ENCODE results near the gene SUPT6H. TPM values are rescaled to one million over a fixed set of nuclear protein-coding genes. Genes with fewer than 3 reads are reported as not detected.
"Not testable (repeated sequence)": the region's sequence is repeated elsewhere in the genome, so short reads cannot be mapped to it uniquely, and the experiment has no call there.

SUPT6H gene
- total RNA-seq, 1 donor from 2014 or later = 106 TPM

GRCh38 chr17:28726627-28727491 is 64.9 kb downstream of the SUPT6H start:
- H3K36me3 Mint-ChIP-seq (ENCODE audit: low read depth) = peaks cover 32% of the 10 kb centered on the region
- peak overlapping the region; percentile 97 for H3K4me3 Mint-ChIP-seq
- H3K27ac Mint-ChIP-seq = peak overlapping the region; percentile 98
- intact Hi-C loops (cut with micrococcal nuclease) = loop anchor here (1.0 to 5.0 kb wide), 10 partner anchors 16 to 565 kb away; partner anchors contain the start of genes DHRS13, NUFIP2 and PROCA1
- no peaks in the 10 kb centered on the region for H3K9me3 Mint-ChIP-seq
- H3K27me3 Mint-ChIP-seq (ENCODE audit: insufficient read depth) = no peaks in the 10 kb centered on the region
- H3K4me1 Mint-ChIP-seq (ENCODE audit: low read depth) = peaks cover 65% of the 10 kb centered on the region
- DNase-seq (ENCODE audit: low spot score) = peak; percentile 91

GRCh38 chr17:28728364-28729200 is 66.6 kb downstream of the SUPT6H start, which contains the start of gene NEK8:
TSS of gene NEK8 (plus strand) at chr17:28728788. CDS start at chr17:28728814, 26 bp downstream.
- Mint-ChIP-seq H3K9me3 (no peaks in the 10 kb centered on the region), H3K27me3 (ENCODE audit: insufficient read depth) (no peaks in the 10 kb centered on the region), H3K36me3 (ENCODE audit: low read depth) (peaks cover 18% of the 10 kb centered on the region), H3K4me1 (ENCODE audit: low read depth) (peaks cover 58% of the 10 kb centered on the region), H3K4me3 (peak within 1 kb of the TSS; percentile 97), H3K27ac (peak within 1 kb of the TSS; percentile 98)
- DNase-seq (ENCODE audit: low spot score) = peak; percentile 95
- intact Hi-C loops (cut with micrococcal nuclease) = loop anchor here (1.0 to 5.0 kb wide), 8 partner anchors 9 to 564 kb away; partner anchors contain the start of genes FAM222B, NUFIP2 and RPL23A

GRCh38 chr17:28729950-28730330 is 67.9 kb downstream of the SUPT6H start:
- intact Hi-C loops (cut with micrococcal nuclease) = loop anchor here (1.0 to 5.0 kb wide), 4 partner anchors 8 to 562 kb away; partner anchors contain the start of genes FAM222B and NUFIP2
- Mint-ChIP-seq H3K27me3 (ENCODE audit: insufficient read depth) (no peaks in the 10 kb centered on the region), H3K4me1 (ENCODE audit: low read depth) (peaks cover 48% of the 10 kb centered on the region), H3K36me3 (ENCODE audit: low read depth) (peaks cover 8% of the 10 kb centered on the region), H3K27ac (no peak overlapping the region), H3K9me3 (no peaks in the 10 kb centered on the region), H3K4me3 (no peak overlapping the region)
- DNase-seq (ENCODE audit: low spot score) = no peak

- intact Hi-C loops (cut with micrococcal nuclease) = no loop called here
- H3K36me3 Mint-ChIP-seq (ENCODE audit: low read depth) = peaks cover 5% of the 10 kb centered on the region
- no peak overlapping the region for H3K4me3 Mint-ChIP-seq
- no peaks in the 10 kb centered on the region for H3K9me3 Mint-ChIP-seq
- no peak for DNase-seq (ENCODE audit: low spot score)
- no peaks in the 10 kb centered on the region for H3K27me3 Mint-ChIP-seq (ENCODE audit: insufficient read depth)
- peaks cover 38% of the 10 kb centered on the region for H3K4me1 Mint-ChIP-seq (ENCODE audit: low read depth)
- H3K27ac Mint-ChIP-seq = no peak overlapping the region
These were observed 71.3 kb downstream of the SUPT6H start for GRCh38 chr17:28733346-28733745.

- peaks cover 12% of the 10 kb centered on the region for H3K36me3 Mint-ChIP-seq (ENCODE audit: low read depth)
- H3K9me3 Mint-ChIP-seq = no peaks in the 10 kb centered on the region
- no peaks in the 10 kb centered on the region for H3K27me3 Mint-ChIP-seq (ENCODE audit: insufficient read depth)
- no peak overlapping the region for H3K4me3 Mint-ChIP-seq
- intact Hi-C loops (cut with micrococcal nuclease) = no loop called here
- no peak for DNase-seq (ENCODE audit: low spot score)
- H3K27ac Mint-ChIP-seq = no peak overlapping the region
- H3K4me1 Mint-ChIP-seq (ENCODE audit: low read depth) = peaks cover 42% of the 10 kb centered on the region
These were observed 72.8 kb downstream of the SUPT6H start for GRCh38 chr17:28734712-28735241.

- no peak for DNase-seq (ENCODE audit: low spot score)
- intact Hi-C loops (cut with micrococcal nuclease) = no loop called here
- no peak overlapping the region for H3K27ac Mint-ChIP-seq
- no peak overlapping the region for H3K4me3 Mint-ChIP-seq
- peaks cover 13% of the 10 kb centered on the region for H3K36me3 Mint-ChIP-seq (ENCODE audit: low read depth)
- no peaks in the 10 kb centered on the region for H3K9me3 Mint-ChIP-seq
- H3K27me3 Mint-ChIP-seq (ENCODE audit: insufficient read depth) = no peaks in the 10 kb centered on the region
- H3K4me1 Mint-ChIP-seq (ENCODE audit: low read depth) = peaks cover 40% of the 10 kb centered on the region
These were observed 73.3 kb downstream of the SUPT6H start for GRCh38 chr17:28735242-28735722.

- H3K9me3 Mint-ChIP-seq; DNase-seq (ENCODE audit: low spot score); intact Hi-C loops (cut with micrococcal nuclease); H3K27me3 Mint-ChIP-seq (ENCODE audit: insufficient read depth): not testable (repeated sequence)
- H3K4me1 Mint-ChIP-seq (ENCODE audit: low read depth) = peaks cover 40% of the 10 kb centered on the region
- H3K36me3 Mint-ChIP-seq (ENCODE audit: low read depth) = peaks cover 14% of the 10 kb centered on the region
- H3K27ac Mint-ChIP-seq = peak overlapping the region; percentile 43
- peak overlapping the region; percentile 39 for H3K4me3 Mint-ChIP-seq
These were observed 74.1 kb downstream of the SUPT6H start for GRCh38 chr17:28735913-28736769.

- H3K4me3 Mint-ChIP-seq = no peak overlapping the region
- intact Hi-C loops (cut with micrococcal nuclease) = no loop called here
- H3K36me3 Mint-ChIP-seq (ENCODE audit: low read depth) = peaks cover 14% of the 10 kb centered on the region
- H3K27me3 Mint-ChIP-seq (ENCODE audit: insufficient read depth) = no peaks in the 10 kb centered on the region
- peaks cover 40% of the 10 kb centered on the region for H3K4me1 Mint-ChIP-seq (ENCODE audit: low read depth)
- no peak for DNase-seq (ENCODE audit: low spot score)
- H3K27ac Mint-ChIP-seq = no peak overlapping the region
- no peaks in the 10 kb centered on the region for H3K9me3 Mint-ChIP-seq
These were observed 75.3 kb downstream of the SUPT6H start for GRCh38 chr17:28737316-28737715.

- Mint-ChIP-seq H3K4me1 (ENCODE audit: low read depth) (peaks cover 40% of the 10 kb centered on the region), H3K27me3 (ENCODE audit: insufficient read depth) (no peaks in the 10 kb centered on the region), H3K9me3 (no peaks in the 10 kb centered on the region), H3K4me3 (peak overlapping the region; percentile 73), H3K36me3 (ENCODE audit: low read depth) (peaks cover 14% of the 10 kb centered on the region), H3K27ac (peak overlapping the region; percentile 88)
- no peak for DNase-seq (ENCODE audit: low spot score)
- intact Hi-C loops (cut with micrococcal nuclease) = loop anchor here (1.0 kb wide), 1 partner anchor 9 kb away; no protein-coding TSS in a partner anchor
These were observed 76.0 kb downstream of the SUPT6H start for GRCh38 chr17:28737770-28738679.

- Mint-ChIP-seq H3K36me3 (ENCODE audit: low read depth) (peaks cover 14% of the 10 kb centered on the region), H3K4me1 (ENCODE audit: low read depth) (peaks cover 35% of the 10 kb centered on the region), H3K27ac (peak overlapping the region; percentile 88), H3K9me3 (no peaks in the 10 kb centered on the region), H3K4me3 (peak overlapping the region; percentile 73), H3K27me3 (ENCODE audit: insufficient read depth) (no peaks in the 10 kb centered on the region)
- DNase-seq (ENCODE audit: low spot score) = peak; percentile 47
- intact Hi-C loops (cut with micrococcal nuclease) = loop anchor here (1.0 kb wide), 1 partner anchor 10 kb away; no protein-coding TSS in a partner anchor
These were observed 76.8 kb downstream of the SUPT6H start for GRCh38 chr17:28738680-28739384.
